BE2C (cell line): Measurements from ENCODE around the gene MSL2.
"Not testable (repeated sequence)": the region's sequence is repeated elsewhere in the genome, so short reads cannot be mapped to it uniquely, and the experiment has no call there.

Experiments used
- DNase-seq: peaks from one replicate; pipeline ENCODE4 v3.0.0-alpha.2; 2020
- H3K27me3 ChIP-seq: fragments of 250-450 bp; sonication (Bioruptor Pico); 2 replicates; pipeline ENCODE4 v1.5.1; 2020; ENCODE audit warnings: mild to moderate bottlenecking
- H3K36me3 ChIP-seq: fragments of 250-450 bp; sonication (Bioruptor Pico); 2 replicates; pipeline ENCODE4 v1.5.1; 2020; ENCODE audit warnings: mild to moderate bottlenecking
- H3K4me1 ChIP-seq: fragments of 250-450 bp; sonication (Bioruptor Pico); 2 replicates; pipeline ENCODE4 v1.5.1; 2020
- H3K4me3 ChIP-seq: 2 replicates; pipeline ENCODE4 v1.5.1; 2011; ENCODE audit warnings: low read depth, low read length
- H3K9me3 ChIP-seq: fragments of 250-450 bp; sonication (Bioruptor Pico); 2 replicates; pipeline ENCODE4 v1.5.1; 2020
- TF ChIP-seq, protein P1 (sequence below): IDR thresholded peaks from 2 replicates; pipeline ENCODE4 v1.5.1; 2012; ENCODE audit warnings: mild to moderate bottlenecking, low read depth, low read length

The MSL2 gene

GRCh38 chr3:136122006-136122405 is 74.1 kb downstream of the MSL2 start:
- no peak overlapping the region for H3K4me3 ChIP-seq
- no peaks in the 10 kb centered on the region; the same call in 1 of the 2 replicates for H3K27me3 ChIP-seq
- no peaks in the 10 kb centered on the region for H3K4me1 ChIP-seq
- TF ChIP-seq, protein P1, sequence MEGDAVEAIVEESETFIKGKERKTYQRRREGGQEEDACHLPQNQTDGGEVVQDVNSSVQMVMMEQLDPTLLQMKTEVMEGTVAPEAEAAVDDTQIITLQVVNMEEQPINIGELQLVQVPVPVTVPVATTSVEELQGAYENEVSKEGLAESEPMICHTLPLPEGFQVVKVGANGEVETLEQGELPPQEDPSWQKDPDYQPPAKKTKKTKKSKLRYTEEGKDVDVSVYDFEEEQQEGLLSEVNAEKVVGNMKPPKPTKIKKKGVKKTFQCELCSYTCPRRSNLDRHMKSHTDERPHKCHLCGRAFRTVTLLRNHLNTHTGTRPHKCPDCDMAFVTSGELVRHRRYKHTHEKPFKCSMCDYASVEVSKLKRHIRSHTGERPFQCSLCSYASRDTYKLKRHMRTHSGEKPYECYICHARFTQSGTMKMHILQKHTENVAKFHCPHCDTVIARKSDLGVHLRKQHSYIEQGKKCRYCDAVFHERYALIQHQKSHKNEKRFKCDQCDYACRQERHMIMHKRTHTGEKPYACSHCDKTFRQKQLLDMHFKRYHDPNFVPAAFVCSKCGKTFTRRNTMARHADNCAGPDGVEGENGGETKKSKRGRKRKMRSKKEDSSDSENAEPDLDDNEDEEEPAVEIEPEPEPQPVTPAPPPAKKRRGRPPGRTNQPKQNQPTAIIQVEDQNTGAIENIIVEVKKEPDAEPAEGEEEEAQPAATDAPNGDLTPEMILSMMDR: no peak
- DNase-seq: no peak
- no peaks in the 10 kb centered on the region for H3K9me3 ChIP-seq
- no peaks in the 10 kb centered on the region for H3K36me3 ChIP-seq

- Histone ChIP-seq H3K4me3 (no peak overlapping the region), H3K4me1 (no peaks in the 10 kb centered on the region), H3K9me3 (no peaks in the 10 kb centered on the region), H3K27me3 (no peaks in the 10 kb centered on the region; the same call in 1 of the 2 replicates), H3K36me3 (no peaks in the 10 kb centered on the region)
- TF ChIP-seq, protein P1: no peak
- DNase-seq: no peak
Measured at GRCh38 chr3:136120373-136121348, 75.5 kb downstream of the MSL2 start.

DNA sequence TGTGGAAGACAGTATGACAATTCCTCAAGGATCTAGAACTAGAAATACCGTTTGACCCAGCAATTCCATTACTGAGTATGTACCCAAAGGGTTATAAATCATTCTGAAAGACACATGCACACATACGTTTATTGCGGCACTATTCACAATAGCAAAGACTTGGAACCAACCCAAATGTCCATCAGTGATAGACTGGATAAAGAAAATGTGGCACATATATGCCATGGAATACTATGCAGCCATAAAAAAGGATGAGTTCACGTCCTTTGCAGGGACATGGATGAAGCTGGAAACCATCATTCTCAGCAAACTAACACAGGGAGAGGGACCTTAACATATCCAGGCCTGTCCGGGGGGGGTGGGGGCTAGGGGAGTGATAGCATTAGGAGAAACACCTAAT is 76.4 kb downstream of the MSL2 start:
- not testable (repeated sequence) for DNase-seq, H3K4me1 ChIP-seq, H3K9me3 ChIP-seq, H3K36me3 ChIP-seq, H3K4me3 ChIP-seq, H3K27me3 ChIP-seq

GRCh38 chr3:136119332-136119731 is 76.8 kb downstream of the MSL2 start:
- H3K36me3 ChIP-seq, H3K27me3 ChIP-seq, DNase-seq, H3K4me3 ChIP-seq, H3K4me1 ChIP-seq, H3K9me3 ChIP-seq: not testable (repeated sequence)

DNA sequence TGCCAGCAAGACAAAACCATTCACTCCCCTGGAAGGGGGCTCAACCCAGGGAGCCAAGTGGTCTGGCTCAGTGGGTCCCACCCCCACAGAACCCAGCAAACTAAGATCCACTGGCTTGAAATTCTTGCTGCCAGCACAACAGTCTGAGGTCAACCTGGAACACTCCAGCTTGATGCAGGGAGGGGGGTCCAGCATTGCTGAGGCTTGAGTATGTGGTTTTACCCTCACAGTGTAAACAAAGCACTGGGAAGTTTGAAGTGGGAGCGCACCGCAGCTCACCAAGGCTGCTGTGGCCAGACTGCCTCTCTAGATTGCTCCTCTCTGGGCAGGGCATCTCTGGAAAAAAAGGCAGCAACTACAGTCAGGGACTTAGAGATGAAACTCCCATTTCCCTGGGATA is 81.7 kb downstream of the MSL2 start:
- DNase-seq: no peak
- TF ChIP-seq, protein P1: no peak
- Histone ChIP-seq H3K4me3 (no peak overlapping the region), H3K27me3 (no peaks in the 10 kb centered on the region), H3K4me1 (no peaks in the 10 kb centered on the region), H3K9me3 (no peaks in the 10 kb centered on the region), H3K36me3 (no peaks in the 10 kb centered on the region)

GRCh38 chr3:136110481-136110880 is 85.7 kb downstream of the MSL2 start:
- no peaks in the 10 kb centered on the region for H3K36me3 ChIP-seq
- H3K27me3 ChIP-seq: no peaks in the 10 kb centered on the region
- TF ChIP-seq, protein P1: no peak
- DNase-seq: no peak
- no peak overlapping the region for H3K4me3 ChIP-seq
- no peaks in the 10 kb centered on the region for H3K9me3 ChIP-seq
- H3K4me1 ChIP-seq: 0 out of 2 replicates have a peak, but pooled peaks cover 3% of the 10 kb centered on the region

- no peak overlapping the region for H3K4me3 ChIP-seq
- TF ChIP-seq, protein P1: no peak
- 0 out of 2 replicates have a peak, but pooled peaks cover 3% of the 10 kb centered on the region for H3K4me1 ChIP-seq
Measured at GRCh38 chr3:136109499-136109898, 86.6 kb downstream of the MSL2 start.

More at GRCh38 chr3:136109499-136109898, 86.6 kb downstream of the MSL2 start:
- Histone ChIP-seq H3K9me3 (no peaks in the 10 kb centered on the region), H3K27me3 (no peaks in the 10 kb centered on the region), H3K36me3 (no peaks in the 10 kb centered on the region)
- no peak for DNase-seq
